Measurements from ENCODE around the gene NR5A1.

GRCh38 chr9:124499216-124499615 is 8.0 kb downstream of the NR5A1 start:
- TF ChIP-seq, protein P1, sequence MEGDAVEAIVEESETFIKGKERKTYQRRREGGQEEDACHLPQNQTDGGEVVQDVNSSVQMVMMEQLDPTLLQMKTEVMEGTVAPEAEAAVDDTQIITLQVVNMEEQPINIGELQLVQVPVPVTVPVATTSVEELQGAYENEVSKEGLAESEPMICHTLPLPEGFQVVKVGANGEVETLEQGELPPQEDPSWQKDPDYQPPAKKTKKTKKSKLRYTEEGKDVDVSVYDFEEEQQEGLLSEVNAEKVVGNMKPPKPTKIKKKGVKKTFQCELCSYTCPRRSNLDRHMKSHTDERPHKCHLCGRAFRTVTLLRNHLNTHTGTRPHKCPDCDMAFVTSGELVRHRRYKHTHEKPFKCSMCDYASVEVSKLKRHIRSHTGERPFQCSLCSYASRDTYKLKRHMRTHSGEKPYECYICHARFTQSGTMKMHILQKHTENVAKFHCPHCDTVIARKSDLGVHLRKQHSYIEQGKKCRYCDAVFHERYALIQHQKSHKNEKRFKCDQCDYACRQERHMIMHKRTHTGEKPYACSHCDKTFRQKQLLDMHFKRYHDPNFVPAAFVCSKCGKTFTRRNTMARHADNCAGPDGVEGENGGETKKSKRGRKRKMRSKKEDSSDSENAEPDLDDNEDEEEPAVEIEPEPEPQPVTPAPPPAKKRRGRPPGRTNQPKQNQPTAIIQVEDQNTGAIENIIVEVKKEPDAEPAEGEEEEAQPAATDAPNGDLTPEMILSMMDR (conservative IDR thresholded peaks at IDR 0.05; ENCODE audit: low read length), result no peak
- TF ChIP-seq EZH2phosphoT487 (IDR thresholded peaks at IDR 0.05; ENCODE audit: borderline replicate concordance), result no peak
